Stimulated activated CD4-positive, alpha-beta T cell treated with anti-CD3 and anti-CD28 coated beads, Interleukin-15, amount 100 ng/mL, for 48 hours (primary cell): ENCODE measurements around the gene SLC30A3.

ENCODE experiments used
- DNase-seq, 2 donors: peaks; one replicate each; pipeline ENCODE4 v3.0.0-alpha.2; 2020; ENCODE audit warnings: low read depth in 2 of 2

Gene SLC30A3

GRCh38 chr2:27261241-27261925, 1.5 kb downstream of the SLC30A3 start:
- no peak for DNase-seq

DNA sequence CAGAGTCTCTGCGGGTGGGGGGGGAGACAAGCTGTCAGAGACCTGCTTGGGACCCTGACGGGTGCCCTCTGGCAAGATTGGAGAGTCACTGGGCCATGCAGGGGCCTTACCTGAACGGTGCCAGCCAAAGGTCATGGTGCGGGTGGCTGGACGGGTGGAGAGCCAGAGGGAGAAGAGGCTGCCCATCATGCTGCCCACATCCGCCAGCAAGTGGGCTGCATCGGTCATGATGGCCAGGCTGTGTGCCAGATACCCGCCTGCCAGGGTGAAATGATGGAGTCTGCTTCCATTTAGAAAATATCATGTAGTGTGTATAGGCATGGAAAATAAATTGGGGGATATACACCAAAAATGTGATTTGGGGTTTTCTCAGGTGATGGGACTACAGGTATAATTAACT, 4.8 kb downstream of the SLC30A3 start:
- no peak for DNase-seq

DNA sequence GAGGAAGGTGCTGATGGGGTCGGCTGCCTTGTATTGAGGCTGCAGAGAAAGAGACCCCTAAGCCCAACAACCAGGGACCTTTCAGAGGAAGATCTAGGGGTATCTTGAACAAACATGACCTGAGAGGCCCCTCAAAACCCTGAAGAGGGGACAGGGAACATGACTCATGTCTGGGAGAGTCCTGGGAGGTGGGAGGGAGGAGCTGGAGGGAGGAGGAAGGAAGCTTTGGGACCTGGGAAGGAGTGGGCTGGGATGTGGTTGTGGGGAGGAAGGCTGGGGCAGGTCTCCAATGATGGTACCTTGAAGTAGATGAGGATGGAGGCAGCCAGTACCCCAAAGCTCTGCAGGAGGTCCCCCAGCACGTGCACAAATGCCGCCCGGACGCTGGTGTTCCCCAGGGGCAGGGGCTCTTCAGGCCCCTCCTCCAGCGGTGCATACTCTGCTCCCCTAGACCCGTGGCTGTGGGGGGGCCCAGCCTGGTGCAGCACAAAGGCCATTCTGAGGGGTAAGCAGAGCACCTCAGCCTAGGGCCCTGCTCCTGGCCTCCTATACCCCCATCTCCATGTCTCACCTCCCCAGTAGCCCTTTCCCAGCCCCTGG, 5.9 kb downstream of the SLC30A3 start:
- DNase-seq = no peak

DNA sequence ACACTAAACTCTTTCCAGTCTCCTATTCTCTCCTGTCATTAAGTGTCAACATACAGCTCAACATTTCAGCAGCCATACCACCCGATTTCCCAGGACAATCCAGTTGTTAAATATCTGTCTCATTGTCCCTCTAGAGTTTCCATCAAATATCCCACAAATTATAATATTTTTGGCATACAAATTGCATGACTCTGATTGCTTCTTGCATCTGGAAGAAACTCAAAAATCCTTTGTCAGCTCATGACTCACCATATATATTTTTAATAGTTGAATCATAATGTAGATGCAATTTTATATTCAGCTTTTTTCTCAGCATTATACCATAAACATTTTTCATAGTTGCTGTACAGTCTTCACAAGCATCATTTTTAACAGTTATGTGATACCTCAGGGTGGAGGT, 7.2 kb downstream of the SLC30A3 start:
- DNase-seq = no peak

GRCh38 chr2:27255187-27255586, 7.7 kb downstream of the SLC30A3 start:
- no peak for DNase-seq

DNA sequence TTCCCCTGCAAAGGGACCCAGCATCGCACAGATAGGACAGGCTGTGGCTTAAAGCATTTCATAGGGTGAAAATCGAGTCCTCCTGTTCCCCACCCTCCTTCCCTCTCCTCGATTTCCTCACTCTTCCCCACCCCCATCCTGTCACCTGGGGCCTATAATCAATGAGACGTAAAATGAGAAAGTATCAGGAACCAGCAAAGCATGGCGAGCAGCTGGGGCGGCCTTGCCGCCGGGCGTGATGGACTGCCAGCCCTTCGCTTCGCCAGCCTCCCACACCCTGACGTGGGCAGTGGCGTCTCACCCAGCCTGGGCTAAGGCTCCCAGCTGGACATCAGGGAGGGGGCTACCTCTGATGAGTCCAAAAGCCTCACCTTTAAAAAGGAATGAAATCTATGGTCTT, 11.1 kb downstream of the SLC30A3 start:
- DNase-seq = no peak

DNA sequence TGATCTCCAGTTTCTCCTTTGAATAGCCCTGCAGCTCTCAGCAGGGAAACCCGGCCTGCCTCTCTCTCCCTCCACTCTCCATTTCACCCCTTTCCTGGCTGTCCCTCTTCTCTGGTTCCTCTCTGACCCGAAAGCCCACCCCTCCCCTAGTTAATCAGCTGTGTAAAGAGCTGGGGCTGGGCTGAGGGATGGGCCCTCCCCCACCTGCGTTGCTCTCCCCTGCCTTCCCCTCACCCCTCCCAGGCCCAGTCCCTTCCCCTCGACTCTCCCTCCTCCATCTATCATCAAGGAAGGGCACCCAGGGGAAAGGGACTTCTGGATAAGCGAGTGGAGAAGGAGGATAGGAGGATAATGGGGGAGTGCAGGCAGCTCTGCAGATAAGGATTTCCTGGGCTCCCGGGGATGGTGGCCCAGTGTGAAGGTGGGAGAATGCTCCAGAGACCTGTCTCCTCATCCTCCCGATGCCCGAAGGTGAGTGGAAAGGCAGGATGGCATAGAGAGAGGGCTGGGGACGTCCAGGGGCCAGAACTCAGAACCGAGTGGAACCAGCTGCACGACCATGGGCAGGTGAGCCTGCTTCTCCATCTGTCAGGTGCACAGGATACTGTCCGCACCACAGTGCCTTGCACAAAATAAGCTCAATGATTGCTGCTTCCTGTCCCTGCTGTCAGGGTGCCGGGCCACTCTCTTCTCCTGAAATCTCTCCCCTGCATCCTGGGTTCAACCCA, 12.0 kb downstream of the SLC30A3 start:
- DNase-seq = no peak

DNA sequence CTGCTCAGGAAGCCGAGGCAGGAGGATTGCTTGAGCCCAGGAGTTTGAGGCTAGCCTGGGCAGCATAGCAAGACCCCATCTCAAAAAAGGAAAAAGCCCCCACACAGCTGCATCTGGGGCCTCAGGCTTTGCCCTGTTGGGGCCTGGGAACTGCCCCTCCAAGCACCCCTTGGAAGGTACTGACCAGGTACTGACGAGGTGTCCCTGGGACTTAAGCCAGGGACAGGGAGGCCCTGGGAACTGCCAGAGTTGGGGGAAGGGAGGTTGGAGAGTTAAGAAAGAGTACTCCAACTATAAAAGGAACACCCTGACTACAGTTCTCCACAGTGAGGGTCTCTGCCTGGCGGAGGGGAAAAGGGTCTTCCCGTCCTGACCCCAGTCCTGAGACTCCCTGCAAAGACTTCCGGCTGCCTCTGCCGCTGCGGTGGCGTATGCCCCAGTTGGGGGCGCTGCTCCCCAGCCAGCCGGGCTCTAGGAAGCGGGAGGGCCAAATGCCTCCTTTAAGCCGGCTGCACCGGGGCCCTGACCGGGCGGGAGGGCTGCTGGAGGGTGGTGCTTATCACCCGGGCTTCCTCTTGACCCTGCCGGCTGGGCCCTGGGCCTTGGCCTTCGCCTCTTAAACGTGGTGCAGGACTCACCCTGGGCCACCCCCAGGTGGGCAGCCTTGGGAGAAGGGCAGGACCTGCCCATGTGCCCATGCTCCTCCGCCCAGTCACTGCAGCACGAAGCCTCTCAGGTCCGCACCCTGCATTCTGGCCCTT, 12.8 kb downstream of the SLC30A3 start:
- peak; percentile 34 to 54 for DNase-seq

- DNase-seq = no peak
These were observed 13.5 kb downstream of the SLC30A3 start for GRCh38 chr2:27249159-27249890.

DNA sequence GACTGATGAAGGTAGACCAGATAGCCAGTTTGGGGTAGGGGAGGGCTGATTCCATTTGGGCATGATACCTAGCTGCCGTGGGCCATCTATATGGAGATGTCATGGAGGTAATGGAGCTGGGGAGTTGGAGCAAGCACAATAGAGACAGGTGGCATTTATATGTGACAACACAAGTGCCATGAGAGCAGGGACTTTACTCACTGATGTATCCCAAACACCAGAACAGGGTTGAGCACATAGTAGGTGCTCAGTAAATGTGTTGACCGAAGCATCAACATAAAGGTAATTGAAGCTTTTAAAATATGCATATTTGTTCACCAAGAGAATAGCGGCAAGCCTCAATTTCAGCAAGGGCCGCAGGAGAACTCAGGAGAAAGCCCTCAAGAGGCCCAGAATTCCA, 15.0 kb downstream of the SLC30A3 start:
- DNase-seq = no peak

GRCh38 chr2:27245626-27246025, 17.2 kb downstream of the SLC30A3 start:
- no peak for DNase-seq

DNA sequence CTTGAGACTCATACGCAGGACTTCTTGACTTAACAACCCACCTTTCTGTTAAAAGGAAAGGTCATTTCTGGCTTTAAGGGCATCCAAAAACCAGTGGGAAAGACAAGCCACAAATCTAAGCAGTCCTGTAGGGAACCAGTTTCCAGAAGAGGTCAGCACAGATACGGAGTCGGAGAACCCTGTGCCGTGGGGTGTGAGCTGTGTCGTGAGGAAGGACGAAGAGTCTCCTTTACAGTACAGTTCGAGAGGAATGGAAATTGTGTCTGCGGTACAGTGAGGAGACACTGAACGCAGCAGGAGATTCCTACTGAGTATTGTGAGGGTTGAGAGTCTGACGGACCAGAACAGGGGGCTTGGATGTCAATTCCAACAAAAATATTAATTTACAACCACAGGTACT, 17.7 kb downstream of the SLC30A3 start:
- no peak for DNase-seq

GRCh38 chr2:27243391-27244130, 19.3 kb downstream of the SLC30A3 start:
- DNase-seq = no peak

GRCh38 chr2:27242614-27242951, 20.3 kb downstream of the SLC30A3 start:
- DNase-seq = no peak

GRCh38 chr2:27241761-27242613, 20.9 kb downstream of the SLC30A3 start:
- no peak for DNase-seq

GRCh38 chr2:27240406-27240805, 22.4 kb downstream of the SLC30A3 start:
- DNase-seq = no peak

DNA sequence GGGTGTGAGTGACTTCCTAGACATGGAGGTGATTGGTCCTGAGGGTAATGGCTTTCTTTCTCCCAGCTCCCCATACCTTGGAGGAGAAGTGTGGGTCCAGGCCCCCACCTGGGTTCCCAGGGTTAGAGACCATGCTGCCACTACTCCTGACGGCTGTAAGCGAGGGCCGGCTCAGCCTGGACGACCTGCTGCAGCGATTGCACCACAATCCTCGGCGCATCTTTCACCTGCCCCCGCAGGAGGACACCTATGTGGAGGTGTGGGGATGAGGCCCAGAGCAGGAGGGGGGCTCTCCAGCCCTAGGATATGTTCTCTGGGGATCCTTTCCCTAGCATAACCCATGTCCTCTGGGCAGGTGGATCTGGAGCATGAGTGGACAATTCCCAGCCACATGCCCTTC, 23.9 kb downstream of the SLC30A3 start:
- no peak for DNase-seq

DNA sequence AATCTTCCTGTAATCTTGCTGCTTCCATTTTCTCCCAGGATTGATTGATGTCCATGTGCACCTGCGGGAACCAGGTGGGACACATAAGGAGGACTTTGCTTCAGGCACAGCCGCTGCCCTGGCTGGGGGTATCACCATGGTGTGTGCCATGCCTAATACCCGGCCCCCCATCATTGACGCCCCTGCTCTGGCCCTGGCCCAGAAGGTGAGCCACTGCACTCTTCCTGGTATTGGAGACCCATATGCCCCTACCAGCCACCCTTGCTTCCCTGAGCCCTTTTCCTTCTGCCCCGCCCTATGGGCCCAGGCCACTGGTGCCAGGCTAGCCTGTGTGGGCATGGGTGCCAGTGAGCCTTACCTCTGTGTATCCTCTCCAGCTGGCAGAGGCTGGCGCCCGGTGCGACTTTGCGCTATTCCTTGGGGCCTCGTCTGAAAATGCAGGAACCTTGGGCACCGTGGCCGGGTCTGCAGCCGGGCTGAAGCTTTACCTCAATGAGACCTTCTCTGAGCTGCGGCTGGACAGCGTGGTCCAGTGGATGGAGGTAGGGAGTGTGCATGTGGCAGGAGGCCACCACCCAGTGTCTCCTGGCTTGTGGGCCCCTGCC, 25.4 kb downstream of the SLC30A3 start:
- no peak for DNase-seq

DNA sequence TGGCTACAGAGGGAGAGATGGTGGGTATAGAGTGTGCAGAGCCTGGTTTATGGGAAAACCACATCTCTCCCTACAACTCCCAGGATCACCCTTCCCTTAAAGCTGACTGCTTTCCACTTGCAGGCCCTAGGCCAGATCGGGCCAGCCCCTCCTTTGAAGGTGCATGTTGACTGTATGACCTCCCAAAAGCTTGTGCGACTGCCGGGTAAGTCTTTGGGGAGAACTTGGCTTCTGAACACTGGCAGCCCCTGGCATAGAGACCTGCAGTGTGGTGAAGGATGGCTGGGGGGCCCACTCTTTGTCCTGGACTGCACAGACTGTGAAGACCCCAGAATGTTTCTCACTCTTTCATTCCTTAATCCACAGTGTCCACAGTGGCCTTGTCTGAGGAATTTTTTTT, 26.2 kb downstream of the SLC30A3 start:
- no peak for DNase-seq

GRCh38 chr2:27236136-27236535, 26.7 kb downstream of the SLC30A3 start:
- no peak for DNase-seq
